HG03354 (cell line): ENCODE data around the gene ANKRD34B.
"Not testable (repeated sequence)": the region's sequence is repeated elsewhere in the genome, so short reads cannot be mapped to it uniquely, and the experiment has no call there.

Source experiments
- ATAC-seq: cut with Tn5 transposase; IDR thresholded peaks from one replicate; pipeline ENCODE4 v1.9.1; 2021; ENCODE audit warnings: mild to moderate bottlenecking; ENCODE audit not compliant: unreplicated experiment, poor library complexity, severe bottlenecking

Gene ANKRD34B

GRCh38 chr5:80569961-80570786, at the start of gene ANKRD34B:
TSS of gene ANKRD34B (minus strand) at chr5:80570280. CDS start at chr5:80560019, 10,261 bp downstream.
- ATAC-seq: peak; percentile 52

- ATAC-seq: no peak
Observed at GRCh38 chr5:80619086-80619485, 49.0 kb upstream of the ANKRD34B start.

GRCh38 chr5:80618438-80618837, 48.4 kb upstream of the ANKRD34B start:
- ATAC-seq: no peak

- ATAC-seq: no peak
Observed at GRCh38 chr5:80615266-80615914, 45.3 kb upstream of the ANKRD34B start.

GRCh38 chr5:80609692-80610091, 39.6 kb upstream of the ANKRD34B start:
- ATAC-seq: no peak

- no peak for ATAC-seq
Observed at GRCh38 chr5:80608731-80609130, 38.7 kb upstream of the ANKRD34B start.

- ATAC-seq: peak; percentile 70
Observed at GRCh38 chr5:80607832-80608231, 37.8 kb upstream of the ANKRD34B start.

GRCh38 chr5:80607343-80607742, 37.3 kb upstream of the ANKRD34B start:
- ATAC-seq: no peak

GRCh38 chr5:80600943-80601693, 31.0 kb upstream of the ANKRD34B start:
- ATAC-seq: no peak

- ATAC-seq: no peak
Observed at GRCh38 chr5:80597500-80597899, 27.4 kb upstream of the ANKRD34B start.

GRCh38 chr5:80594810-80595209, 24.7 kb upstream of the ANKRD34B start:
- ATAC-seq: no peak

- no peak for ATAC-seq
Observed at GRCh38 chr5:80592761-80593160, 22.7 kb upstream of the ANKRD34B start.

- no peak for ATAC-seq
Observed at GRCh38 chr5:80592105-80592504, 22.0 kb upstream of the ANKRD34B start.

GRCh38 chr5:80591352-80591751, 21.3 kb upstream of the ANKRD34B start:
- no peak for ATAC-seq

- ATAC-seq: no peak
Observed at GRCh38 chr5:80590766-80591165, 20.7 kb upstream of the ANKRD34B start.

- no peak for ATAC-seq
Observed at GRCh38 chr5:80588858-80589540, 18.9 kb upstream of the ANKRD34B start.

- no peak for ATAC-seq
Observed at GRCh38 chr5:80584770-80585169, 14.7 kb upstream of the ANKRD34B start.

GRCh38 chr5:80580291-80580690, 10.2 kb upstream of the ANKRD34B start:
- not testable (repeated sequence) for ATAC-seq

GRCh38 chr5:80579050-80579449, 9.0 kb upstream of the ANKRD34B start:
- no peak for ATAC-seq

GRCh38 chr5:80577707-80578106, 7.6 kb upstream of the ANKRD34B start:
- ATAC-seq: no peak
